Fibroblast of pulmonary artery (primary cell): Measurements from ENCODE around the gene THOC6.

Source experiments
- DNase-seq: peaks from one replicate; pipeline ENCODE4 v3.0.0-alpha.2; 2010; ENCODE audit warnings: low read depth
- H3K4me3 ChIP-seq: replicated peaks from 2 replicates; pipeline ENCODE4 v1.5.1; 2011; ENCODE audit warnings: low read depth, mild to moderate bottlenecking, control low read depth, low read length, moderate library complexity
- CTCF ChIP-seq: IDR thresholded peaks from 2 replicates; pipeline ENCODE4 v1.5.1; 2011; ENCODE audit warnings: mild to moderate bottlenecking, control low read depth, low read length, inconsistent platforms; ENCODE audit errors: missing control alignments

The THOC6 gene

DNA sequence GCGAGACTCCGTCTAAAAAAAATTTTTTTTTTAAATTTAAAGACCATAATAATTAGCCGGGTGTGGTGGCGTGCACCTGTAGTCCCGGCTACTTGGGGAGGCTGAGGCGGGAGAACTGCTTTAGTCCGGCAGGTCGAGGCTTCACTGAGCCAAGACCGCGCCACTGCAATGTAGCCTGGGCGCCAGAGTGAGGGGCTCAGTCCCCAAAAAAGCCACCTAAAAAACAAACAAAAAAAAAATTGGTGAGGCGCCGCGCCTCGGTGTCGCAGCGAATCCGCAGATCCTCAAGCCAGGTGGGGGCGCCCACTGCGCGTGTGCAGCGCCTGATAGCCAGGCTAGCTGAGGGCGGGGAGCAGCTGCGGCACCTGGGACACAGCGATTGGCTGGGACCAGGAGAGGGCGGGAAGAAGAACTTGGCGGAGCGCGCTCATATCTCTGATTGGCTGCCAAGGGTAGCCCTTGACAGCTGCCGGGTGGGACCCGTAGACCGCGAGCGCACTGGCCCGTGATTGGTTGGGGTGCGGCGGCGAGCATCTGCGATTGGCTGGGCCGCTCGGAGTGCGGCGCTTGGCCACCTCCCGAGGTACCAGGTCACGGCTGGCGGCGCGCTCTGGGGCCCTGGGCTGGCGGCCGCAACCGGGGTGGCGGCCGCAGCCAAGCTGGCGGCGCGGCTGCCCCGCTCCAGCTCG is 20.1 kb upstream of the THOC6 start:
- TF ChIP-seq CTCF = peak; percentile 21
- DNase-seq = peak; percentile 99
- H3K4me3 ChIP-seq = no peak overlapping the region

DNA sequence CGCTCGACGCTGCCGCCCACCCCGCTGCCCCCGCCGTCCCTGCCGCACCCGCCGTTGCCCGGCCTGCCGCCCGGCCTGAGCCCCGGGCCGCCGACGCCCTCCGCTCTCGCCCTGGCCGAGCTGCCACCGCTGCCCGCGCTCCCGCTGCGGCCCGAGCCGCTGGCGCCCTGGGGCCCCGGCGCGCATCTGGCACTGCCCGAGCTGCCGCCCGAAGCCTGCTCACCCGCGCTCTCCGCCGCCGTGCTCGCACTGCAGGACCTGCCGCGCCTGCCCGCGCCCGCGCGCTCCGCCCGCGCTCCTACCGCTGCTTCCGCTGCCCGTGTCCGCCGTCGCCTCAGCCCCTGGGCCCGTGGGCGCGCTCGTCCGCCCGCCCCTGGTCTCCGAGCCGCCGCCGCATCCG is 19.5 kb upstream of the THOC6 start:
- no peak overlapping the region for H3K4me3 ChIP-seq
- no peak for DNase-seq
- no peak for TF ChIP-seq CTCF

- no peak for TF ChIP-seq CTCF
- H3K4me3 ChIP-seq = no peak overlapping the region
- DNase-seq = no peak
These were observed 19.0 kb upstream of the THOC6 start for GRCh38 chr16:3004781-3005284.

DNA sequence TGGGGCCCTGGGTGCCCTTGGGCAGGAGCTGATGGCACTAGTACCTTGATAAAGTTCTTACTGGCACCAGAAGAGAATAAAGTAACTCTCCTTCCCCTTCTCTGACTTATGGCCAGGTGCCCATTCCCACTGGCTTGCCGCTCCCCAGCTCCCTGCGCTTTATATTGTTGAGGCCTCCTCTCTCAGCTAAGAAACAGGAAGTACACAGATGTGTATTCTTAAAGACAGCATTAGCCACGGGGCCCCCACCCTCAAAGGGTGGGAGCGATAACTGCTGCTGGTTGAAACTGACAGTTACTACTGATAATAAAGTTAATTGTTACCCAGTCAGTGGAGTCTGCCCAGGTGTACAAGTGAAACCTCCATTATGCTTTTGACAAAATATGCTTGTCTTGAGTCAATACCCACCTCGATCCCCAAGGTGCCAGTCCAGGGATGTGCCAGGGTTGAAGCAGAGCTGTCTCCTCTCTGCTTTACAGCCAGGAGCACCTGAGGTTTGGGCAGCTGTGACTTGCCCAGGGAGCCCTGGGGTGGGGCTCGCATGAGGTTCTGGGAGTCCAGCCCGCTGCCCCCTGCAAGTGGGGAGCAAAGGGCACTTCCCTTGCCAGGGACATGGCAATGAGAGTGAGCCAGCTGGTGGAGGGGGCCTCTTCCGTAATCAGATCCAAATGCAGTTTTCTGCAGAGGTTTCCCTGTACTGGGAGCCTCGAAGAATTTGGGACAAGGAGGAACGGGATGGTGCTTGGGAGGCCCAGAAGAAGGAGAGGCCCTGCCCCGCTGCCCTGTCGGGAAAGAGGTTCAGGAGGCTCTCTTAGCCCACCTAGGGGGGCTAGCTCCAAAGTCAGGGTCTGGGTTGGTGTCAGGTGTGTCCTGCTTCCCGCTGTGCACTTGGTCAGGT is 16.5 kb upstream of the THOC6 start:
- TF ChIP-seq CTCF = no peak
- DNase-seq = no peak
- no peak overlapping the region for H3K4me3 ChIP-seq

DNA sequence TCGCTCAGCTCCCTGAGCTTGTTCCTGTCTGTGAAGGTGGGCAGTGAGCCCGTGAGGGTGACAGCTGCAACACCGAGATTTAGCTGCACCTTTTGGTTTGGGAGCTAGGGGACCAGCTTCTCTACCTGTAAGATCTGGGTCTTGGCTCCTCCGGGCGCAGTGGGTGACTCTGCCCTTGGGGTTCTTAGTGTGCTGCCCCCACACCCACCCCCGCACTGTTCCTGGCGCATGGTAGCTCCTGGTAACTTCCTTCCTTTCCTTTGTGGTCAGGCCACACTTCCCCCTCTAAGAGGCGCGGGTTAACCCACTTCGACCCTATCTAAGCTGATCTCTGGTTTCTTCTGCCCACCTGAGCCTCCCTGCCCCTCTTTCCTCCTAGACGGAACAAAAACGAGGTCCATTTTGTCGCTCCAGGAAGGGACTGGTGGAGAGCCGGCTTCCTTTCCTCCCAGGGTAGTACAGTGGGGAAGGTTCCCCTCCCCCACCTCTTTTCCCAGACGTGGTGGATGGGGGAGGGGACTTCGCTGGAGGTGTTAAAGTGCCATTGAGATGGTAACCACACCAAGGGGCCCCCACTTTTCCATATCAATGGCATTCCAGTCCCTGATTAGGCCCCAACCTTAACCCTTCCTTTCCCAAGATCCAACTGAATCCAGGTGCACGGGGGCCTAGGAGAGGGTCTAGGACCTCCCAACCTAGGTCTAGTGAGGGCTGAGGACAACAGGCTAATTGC is 15.7 kb upstream of the THOC6 start:
- no peak for TF ChIP-seq CTCF
- DNase-seq = no peak
- no peak overlapping the region for H3K4me3 ChIP-seq

GRCh38 chr16:3008690-3009037 is 15.2 kb upstream of the THOC6 start:
- TF ChIP-seq CTCF = no peak
- H3K4me3 ChIP-seq = no peak overlapping the region
- DNase-seq = no peak
